Gastrocnemius medialis (tissue), 4 donors: Measurements from ENCODE around the gene KHDRBS1. TPM values are rescaled to one million over a fixed set of nuclear protein-coding genes. Genes with fewer than 3 reads are reported as not detected.

Source experiments
- ATAC-seq, 2 donors: fragments of 150-250 bp; one replicate each; pipeline ENCODE4 v1.9.1; 2016
- DNase-seq, 2 donors: peaks; one replicate each; pipeline ENCODE4 v3.0.0-alpha.2; 2019
- H3K27ac ChIP-seq, 4 donors: fragments of 200-600 bp; sonication (generic); 1 replicate in 1 of 4; 2 replicates in 3 of 4; pipeline ENCODE4 v1.5.1; 2016 to 2018; ENCODE audit warnings: mild to moderate bottlenecking in 2 of 4, moderate library complexity in 1 of 4
- H3K27me3 ChIP-seq, 3 donors: fragments of 200-600 bp; sonication (generic) in 2 of 3; 1 replicate in 1 of 3; 2 replicates in 2 of 3; pipeline versions ENCODE4 v1.5.1 to v1.6.0; 2016 to 2019; ENCODE audit warnings: mild to moderate bottlenecking in 1 of 3, moderate library complexity in 1 of 3
- H3K36me3 ChIP-seq, 2 donors: fragments of 200-600 bp; sonication (generic) in 1 of 2; one replicate each; pipeline ENCODE4 v1.5.1; 2017 to 2018
- H3K4me1 ChIP-seq, 2 donors: fragments of 200-600 bp; sonication (generic) in 1 of 2; one replicate each; pipeline ENCODE4 v1.5.1; 2016 to 2017; ENCODE audit warnings: mild to moderate bottlenecking in 2 of 2
- H3K4me3 ChIP-seq, 4 donors: fragments of 200-600 bp; sonication (generic) in 3 of 4; 1 replicate in 1 of 4; 2 replicates in 3 of 4; pipeline ENCODE4 v1.5.1; 2016 to 2019; ENCODE audit warnings: mild to moderate bottlenecking in 2 of 4
- H3K9me3 ChIP-seq, 3 donors: fragments of 200-600 bp; sonication (generic) in 2 of 3; 1 replicate in 1 of 3; 2 replicates in 2 of 3; pipeline ENCODE4 v1.5.1; 2016 to 2019
- POLR2A ChIP-seq, 2 donors: fragments of 450-650 bp; IDR thresholded peaks; one replicate each; pipeline ENCODE4 v1.6.1; 2017; ENCODE audit warnings: antibody characterized with exemption in 2 of 2, mild to moderate bottlenecking in 2 of 2, moderate library complexity in 2 of 2
- in situ Hi-C, 4 donors: fragments of 200-750 bp; cut with MboI; loops; one replicate each; pipeline versions ENCODE4 v1.15.0 to v1.8.0; 2017; ENCODE audit warnings: low sequenced_read_pairs in 4 of 4
- intact Hi-C: fragments of 100-400 bp; cut with DNase I; formaldehyde crosslinking; loops from one replicate; pipeline ENCODE4 v1.15.1; 2023; ENCODE audit warnings: low total_unique reads
- total RNA-seq, 4 donors: library from RNA; depleted of rRNA; stranded (reverse); fragments of >200 nt; gene quantifications; one replicate each; pipeline versions ENCODE4 v1.1.0 to v1.2.3, GENCODE V29; 2016
- TF ChIP-seq, protein P1 (sequence below), 5 experiments: fragments of 450-650 bp in 3 of 5; fragments of 200-600 bp in 2 of 5; sonication (generic) in 2 of 5; IDR thresholded peaks in 4 of 5; conservative IDR thresholded peaks in 1 of 5; 1 replicate in 4 of 5; 2 replicates in 1 of 5; pipeline ENCODE4 v1.5.1; 2016 to 2019; ENCODE audit warnings: antibody characterized with exemption in 5 of 5, mild to moderate bottlenecking in 3 of 5, moderate library complexity in 3 of 5

Gene KHDRBS1
- total RNA-seq, 4 donors from 2014 or later = 19.9 to 50.3 (median 34.6) TPM

- in situ Hi-C loops = no loop called here
- intact Hi-C loops = no loop called here
- Histone ChIP-seq H3K9me3 (no peaks in the 10 kb centered on the region), H3K36me3 (no peaks in the 10 kb centered on the region), H3K27me3 (no peaks in the 10 kb centered on the region), H3K4me3 (no peak overlapping the region), H3K27ac (no peak overlapping the region), H3K4me1 (no peaks in the 10 kb centered on the region)
- DNase-seq (no peak), ATAC-seq (no peak)
- TF ChIP-seq, protein P1, sequence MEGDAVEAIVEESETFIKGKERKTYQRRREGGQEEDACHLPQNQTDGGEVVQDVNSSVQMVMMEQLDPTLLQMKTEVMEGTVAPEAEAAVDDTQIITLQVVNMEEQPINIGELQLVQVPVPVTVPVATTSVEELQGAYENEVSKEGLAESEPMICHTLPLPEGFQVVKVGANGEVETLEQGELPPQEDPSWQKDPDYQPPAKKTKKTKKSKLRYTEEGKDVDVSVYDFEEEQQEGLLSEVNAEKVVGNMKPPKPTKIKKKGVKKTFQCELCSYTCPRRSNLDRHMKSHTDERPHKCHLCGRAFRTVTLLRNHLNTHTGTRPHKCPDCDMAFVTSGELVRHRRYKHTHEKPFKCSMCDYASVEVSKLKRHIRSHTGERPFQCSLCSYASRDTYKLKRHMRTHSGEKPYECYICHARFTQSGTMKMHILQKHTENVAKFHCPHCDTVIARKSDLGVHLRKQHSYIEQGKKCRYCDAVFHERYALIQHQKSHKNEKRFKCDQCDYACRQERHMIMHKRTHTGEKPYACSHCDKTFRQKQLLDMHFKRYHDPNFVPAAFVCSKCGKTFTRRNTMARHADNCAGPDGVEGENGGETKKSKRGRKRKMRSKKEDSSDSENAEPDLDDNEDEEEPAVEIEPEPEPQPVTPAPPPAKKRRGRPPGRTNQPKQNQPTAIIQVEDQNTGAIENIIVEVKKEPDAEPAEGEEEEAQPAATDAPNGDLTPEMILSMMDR (IDR thresholded peaks at IDR 0.05 in 4 of 5, conservative IDR thresholded peaks at IDR 0.05 in 1 of 5) = no peak
- TF ChIP-seq POLR2A (IDR thresholded peaks at IDR 0.05) = no peak
Measured at GRCh38 chr1:32007591-32007940, 6.1 kb upstream of the KHDRBS1 start.

- ATAC-seq = no peak
- intact Hi-C loops = no loop called here
- TF ChIP-seq, protein P1 (IDR thresholded peaks at IDR 0.05 in 4 of 5, conservative IDR thresholded peaks at IDR 0.05 in 1 of 5) = no peak
- no peak for TF ChIP-seq POLR2A (IDR thresholded peaks at IDR 0.05)
Measured at GRCh38 chr1:32010246-32010645, 3.4 kb upstream of the KHDRBS1 start.

GRCh38 chr1:32012709-32013385, 821 bp upstream of the KHDRBS1 start:
- intact Hi-C loops (loop anchor here (2.0 kb wide), 1 partner anchor 60 kb away; the partner anchor contains the start of gene TMEM39B), in situ Hi-C loops (no loop called here)
- TF ChIP-seq POLR2A (IDR thresholded peaks at IDR 0.05) = no peak
- TF ChIP-seq, protein P1 (IDR thresholded peaks at IDR 0.05 in 4 of 5, conservative IDR thresholded peaks at IDR 0.05 in 1 of 5) = no peak
- H3K36me3 ChIP-seq = no peaks in the 10 kb centered on the region
- DNase-seq = no peak
- no peaks in the 10 kb centered on the region for H3K9me3 ChIP-seq
- H3K4me1 ChIP-seq = peaks cover 19 to 28% of the 10 kb centered on the region in 2 donors
- ATAC-seq = no peak
- H3K27ac ChIP-seq = peak overlapping the region; percentile 96 to 99 (median 98)
- H3K27me3 ChIP-seq = no peaks in the 10 kb centered on the region
- H3K4me3 ChIP-seq = peak overlapping the region; percentile 68 to 96 (median 87)

More at GRCh38 chr1:32010246-32010645, 3.4 kb upstream of the KHDRBS1 start:
- H3K9me3 ChIP-seq = no peaks in the 10 kb centered on the region
- H3K36me3 ChIP-seq = no peaks in the 10 kb centered on the region
- H3K27me3 ChIP-seq = no peaks in the 10 kb centered on the region
- in situ Hi-C loops = no loop called here
- no peak overlapping the region for H3K4me3 ChIP-seq
- H3K4me1 ChIP-seq = peaks cover under 1 to 7% of the 10 kb centered on the region in 2 donors
- H3K27ac ChIP-seq = no peak overlapping the region
- no peak for DNase-seq

DNA sequence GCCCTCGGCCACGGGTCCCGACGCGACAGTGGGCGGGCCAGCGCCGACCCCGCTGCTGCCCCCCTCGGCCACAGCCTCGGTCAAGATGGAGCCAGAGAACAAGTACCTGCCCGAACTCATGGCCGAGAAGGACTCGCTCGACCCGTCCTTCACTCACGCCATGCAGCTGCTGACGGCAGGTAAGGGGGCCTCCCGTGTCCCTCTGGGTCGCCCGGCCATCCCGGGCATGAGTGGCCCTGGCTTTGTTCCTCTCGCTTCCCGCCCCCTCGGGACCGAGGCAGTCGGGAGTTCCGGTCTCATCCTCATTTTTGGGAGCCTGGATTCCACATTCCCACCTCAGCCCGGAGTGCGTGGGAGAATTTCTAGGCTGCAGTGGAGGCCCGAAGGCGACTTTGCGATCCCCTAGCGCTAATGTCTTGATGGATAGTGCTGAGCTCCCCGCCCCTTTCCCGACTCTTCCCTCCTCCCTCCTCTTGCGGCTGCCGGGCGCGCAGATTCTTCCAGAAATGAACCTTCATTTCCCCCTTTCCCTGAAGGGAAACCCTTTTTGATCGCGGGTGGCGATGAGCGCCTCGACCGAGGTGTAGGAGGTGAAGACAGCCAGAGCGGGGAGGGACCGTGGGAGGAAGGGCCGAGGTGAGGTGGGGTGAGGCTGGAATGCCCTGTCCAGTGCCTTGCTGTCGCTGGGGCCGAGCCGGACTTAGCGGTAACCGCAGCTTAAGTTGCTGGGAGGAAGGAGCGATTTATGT, 705 bp downstream of the KHDRBS1 start:
- Histone ChIP-seq H3K4me3 (peak overlapping the region; percentile 84 to 96 (median 90)), H3K36me3 (no peaks in the 10 kb centered on the region), H3K27ac (peak overlapping the region; percentile 96 to 99 (median 98)), H3K4me1 (peaks cover 27 to 39% of the 10 kb centered on the region in 2 donors), H3K9me3 (no peaks in the 10 kb centered on the region), H3K27me3 (no peaks in the 10 kb centered on the region)
- DNase-seq (peak; percentile 27 to 30), ATAC-seq (peak; percentile 27 to 29)
- intact Hi-C loops = loop anchor here (2.0 kb wide), 1 partner anchor 94 kb away; the partner anchor contains the start of gene KPNA6
- TF ChIP-seq POLR2A (IDR thresholded peaks at IDR 0.05) = no peak
- TF ChIP-seq, protein P1 (IDR thresholded peaks at IDR 0.05 in 4 of 5, conservative IDR thresholded peaks at IDR 0.05 in 1 of 5) = peak in 1 of 5 experiments; percentile 6
- in situ Hi-C loops = no loop called here
